ENCODE data around the gene FZD1.
A peak's percentile ranks its signal among the peaks of the same experiment; 100 is the strongest.
"Not testable (repeated sequence)": the region's sequence is repeated elsewhere in the genome, so short reads cannot be mapped to it uniquely, and the experiment has no call there.

The FZD1 gene

DNA sequence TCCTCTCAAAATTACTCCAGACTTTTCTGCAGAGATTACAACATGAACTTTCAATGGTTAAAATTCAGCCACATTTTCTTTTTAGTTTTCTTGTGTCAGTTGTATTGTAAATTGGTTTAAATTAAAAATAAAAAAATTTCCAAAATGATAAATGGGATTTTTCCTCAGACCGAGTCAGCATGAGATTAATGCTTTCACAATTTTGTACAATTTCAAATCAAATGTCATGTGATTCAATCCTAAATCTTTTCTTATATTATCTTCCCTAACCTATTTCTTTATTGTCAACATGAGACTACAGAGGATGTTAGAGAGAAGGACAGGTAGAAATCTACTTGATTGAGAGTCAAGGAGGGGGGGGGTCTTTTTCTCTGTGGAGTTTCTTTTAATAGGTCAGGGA, 33.7 kb downstream of the FZD1 start:
- no peak for DNase-seq (ENCODE audit: low read depth)

DNA sequence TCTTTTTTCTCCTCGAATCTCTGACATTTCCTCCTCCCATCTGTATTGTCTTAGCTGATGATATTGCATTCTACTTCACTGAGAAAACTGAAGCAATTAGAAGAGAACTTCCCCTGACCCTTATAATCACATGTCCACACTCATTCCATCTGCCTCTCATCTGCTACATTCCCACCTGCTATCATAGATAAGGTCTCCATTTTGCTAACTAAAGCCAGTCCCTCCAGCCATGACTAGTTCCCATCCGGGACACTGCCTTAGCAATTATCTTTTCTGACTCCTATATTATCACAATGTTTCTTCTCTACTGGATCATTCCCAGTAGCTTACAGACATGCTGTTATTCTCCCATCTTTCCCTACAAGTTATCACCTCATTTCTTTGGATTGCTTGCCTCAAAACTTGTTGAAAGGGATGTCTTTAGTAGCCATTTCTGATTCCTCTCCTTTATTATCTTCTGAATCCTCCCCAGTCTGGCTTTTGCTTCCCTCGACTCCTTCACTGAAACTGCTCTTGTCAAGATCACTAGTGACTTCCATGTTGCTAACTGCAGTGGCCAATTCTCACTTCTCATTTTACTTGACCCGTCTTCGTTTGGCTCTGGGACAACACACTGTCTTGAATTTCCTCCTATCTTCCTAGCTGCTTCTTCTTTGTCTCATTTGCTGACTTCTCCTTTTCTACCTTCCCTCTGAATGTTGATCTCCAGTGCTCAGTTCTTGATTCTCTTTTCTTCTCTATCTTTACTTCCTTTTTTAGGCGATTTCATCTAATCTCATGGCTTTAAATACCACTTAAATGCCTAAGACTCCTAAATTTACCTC, 35.9 kb downstream of the FZD1 start:
- DNase-seq (ENCODE audit: low read depth), result no peak

DNA sequence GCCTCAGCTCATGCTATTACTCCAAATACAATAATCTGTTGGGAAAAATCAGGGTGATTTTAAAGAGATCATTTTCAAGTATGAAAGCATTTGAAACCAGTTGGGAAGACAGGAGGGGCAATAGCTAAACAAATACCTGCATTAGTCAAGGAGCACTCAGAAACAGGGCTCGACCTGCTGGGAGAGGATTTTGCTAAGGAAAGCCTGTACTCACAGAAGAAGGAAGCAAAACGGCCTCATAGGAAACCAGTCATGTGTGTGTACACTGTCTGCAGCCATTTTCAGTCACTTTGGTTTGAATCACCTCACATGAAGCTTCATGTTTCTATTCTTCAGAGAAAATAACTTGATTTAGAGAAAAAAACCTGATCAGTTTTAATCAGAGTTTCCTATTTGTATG, 38.6 kb downstream of the FZD1 start:
- DNase-seq (ENCODE audit: low read depth), result no peak

DNA sequence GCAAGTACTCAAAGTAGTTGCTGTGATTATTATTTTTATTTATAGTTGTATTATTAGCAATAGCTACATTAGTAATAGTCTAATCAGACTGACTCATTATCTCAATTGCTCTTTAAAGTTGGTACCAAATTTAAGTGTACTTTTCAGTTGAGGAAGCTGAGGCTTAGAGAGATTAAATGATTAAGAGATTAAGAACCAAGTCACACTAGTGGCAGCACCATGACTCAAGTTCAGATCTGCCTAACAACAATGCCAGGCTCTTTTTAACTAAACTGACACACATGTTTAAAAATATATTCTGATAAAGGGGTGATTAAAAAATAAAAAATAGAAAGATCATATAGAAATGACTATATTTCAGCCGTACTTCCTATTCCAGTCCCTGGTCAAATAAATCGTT, 42.0 kb downstream of the FZD1 start:
- no peak for DNase-seq (ENCODE audit: low read depth)

DNA sequence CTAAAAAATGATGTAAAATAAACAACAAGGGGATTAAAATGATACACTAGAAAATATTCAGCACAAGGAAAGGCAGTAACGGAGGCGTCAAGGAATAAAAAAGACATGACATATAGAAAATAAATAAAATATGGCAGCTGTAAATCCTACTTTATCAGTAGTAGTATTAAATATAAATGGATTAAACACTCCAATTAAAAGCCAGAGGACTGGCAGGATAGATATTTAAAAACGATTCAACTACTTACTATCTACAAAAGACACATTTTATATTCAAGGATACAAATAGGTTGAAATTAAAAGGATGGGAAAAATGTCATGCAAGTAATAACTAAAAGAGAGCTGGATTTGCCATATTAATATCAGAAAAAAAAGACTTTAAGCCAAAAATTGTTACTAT, 43.2 kb downstream of the FZD1 start:
- no peak for DNase-seq (ENCODE audit: low read depth)

DNA sequence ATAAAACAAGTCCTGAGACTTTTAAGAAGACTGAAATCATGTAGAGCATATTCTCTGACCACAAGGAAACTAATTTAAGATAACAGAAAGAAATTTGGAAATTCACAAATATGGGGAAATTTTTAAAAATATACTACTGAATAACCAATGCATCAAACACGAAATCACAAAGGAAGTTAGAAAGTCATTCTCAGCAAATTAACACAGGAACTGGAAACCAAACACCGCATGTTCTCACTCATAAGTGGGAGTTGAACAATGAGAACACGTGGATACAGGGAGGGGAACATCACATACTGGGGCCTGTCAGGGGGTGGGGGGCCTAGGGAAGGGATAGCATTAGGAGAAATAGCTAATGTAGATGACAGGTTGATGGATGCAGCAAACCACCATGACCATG, 44.0 kb downstream of the FZD1 start:
- not testable (repeated sequence) for DNase-seq (ENCODE audit: low read depth)

DNA sequence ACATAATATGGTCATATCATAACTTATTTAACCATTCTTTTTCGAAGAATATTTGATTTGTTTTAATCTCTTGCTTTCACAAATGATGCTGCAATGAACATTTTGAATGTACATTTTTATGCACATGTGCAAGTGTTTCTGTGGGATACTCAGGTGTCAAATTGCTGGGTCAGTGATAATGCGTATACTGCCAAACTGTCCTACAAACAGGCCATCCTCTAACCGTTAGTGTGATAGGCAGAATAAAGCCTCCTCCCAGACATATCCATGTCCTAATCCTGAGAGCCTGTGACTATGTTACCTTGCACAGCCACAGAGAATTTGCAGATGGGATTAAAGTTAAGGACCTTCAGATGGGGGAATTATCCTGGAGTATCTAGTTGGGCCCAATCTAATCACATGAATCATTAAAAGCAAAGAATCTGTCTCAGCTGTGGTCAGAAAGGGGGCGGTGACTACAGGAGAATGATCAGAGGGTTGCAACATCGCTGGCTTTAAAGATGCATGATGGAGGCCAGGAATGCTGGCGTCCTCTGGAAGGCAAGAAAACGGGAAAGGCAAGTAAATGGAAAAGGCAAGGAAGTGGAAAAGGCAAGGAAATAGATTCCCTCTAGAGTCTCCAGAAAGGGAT, 46.7 kb downstream of the FZD1 start:
- peak; percentile 36 for DNase-seq (ENCODE audit: low read depth)

DNA sequence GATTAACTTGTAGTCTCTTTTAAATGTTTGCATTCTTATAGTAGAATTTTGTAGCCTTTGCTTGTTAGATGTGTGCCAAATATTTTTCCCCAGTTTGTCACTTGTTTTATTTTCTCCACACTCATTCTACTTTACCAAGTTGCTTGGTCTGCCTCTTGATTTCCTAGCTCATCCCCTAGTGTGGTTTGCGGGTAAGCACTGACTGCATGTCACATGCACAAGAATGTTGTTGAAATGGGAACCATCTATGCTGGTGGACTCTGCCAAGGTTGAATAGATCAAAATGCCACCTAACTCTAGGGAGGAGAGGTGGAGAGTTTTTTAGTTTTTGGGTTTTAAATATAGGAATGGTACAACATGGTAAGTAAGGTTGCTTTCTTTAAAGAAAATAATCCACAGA, 47.6 kb downstream of the FZD1 start:
- no peak for DNase-seq (ENCODE audit: low read depth)

DNA sequence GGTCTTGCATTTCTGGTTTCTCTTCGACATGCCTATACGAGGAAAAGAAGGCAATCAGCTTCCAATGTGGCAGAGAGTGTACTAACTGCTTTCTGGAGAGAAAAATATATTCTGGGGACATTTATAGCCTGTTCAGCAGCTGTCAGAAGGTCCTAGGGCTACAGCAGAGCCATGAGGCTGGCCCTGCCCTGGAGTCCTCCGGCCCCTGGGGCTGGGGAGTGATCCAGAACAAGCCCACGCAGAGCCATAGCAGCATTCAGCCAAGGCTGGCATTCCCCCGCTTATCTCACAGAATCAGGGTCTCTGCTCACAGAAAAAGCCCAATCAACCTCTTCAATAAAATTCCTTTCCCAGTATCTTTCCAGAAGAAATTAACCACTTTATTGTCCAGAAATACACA, 48.9 kb downstream of the FZD1 start:
- DNase-seq (ENCODE audit: low read depth), result no peak

DNA sequence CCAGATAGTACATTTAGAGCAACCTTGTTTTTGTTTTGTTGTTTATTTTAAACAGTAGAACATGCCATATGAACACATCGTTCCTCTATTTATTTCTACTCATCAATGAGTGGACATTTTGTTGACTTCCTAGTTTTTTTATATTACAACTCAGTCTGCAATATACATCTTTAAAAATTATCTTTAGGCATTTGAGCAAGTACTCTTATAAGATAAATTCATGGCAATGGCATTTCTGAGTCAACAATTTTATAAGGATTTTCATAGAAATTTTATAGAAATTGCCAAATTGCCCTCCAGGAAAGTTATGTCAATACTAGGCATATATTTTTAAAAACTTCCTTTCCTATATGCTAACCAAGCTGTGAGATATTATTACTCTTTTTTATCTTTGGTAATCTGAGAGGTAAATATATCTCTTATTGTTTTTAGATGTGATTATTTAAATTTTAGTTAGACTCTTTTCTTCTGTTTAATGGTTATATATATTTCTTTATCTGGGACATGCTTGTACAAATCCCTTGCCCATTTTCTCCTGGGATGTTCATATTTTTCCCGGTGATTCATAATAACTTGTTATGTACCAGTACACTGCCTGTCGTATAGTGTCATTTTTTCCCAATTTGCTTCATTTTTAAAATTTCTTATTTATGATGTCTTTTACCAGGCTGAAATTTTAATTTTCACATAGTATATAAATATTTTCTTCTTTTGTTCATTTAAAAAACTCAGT, 50.5 kb downstream of the FZD1 start:
- DNase-seq (ENCODE audit: low read depth), result no peak

DNA sequence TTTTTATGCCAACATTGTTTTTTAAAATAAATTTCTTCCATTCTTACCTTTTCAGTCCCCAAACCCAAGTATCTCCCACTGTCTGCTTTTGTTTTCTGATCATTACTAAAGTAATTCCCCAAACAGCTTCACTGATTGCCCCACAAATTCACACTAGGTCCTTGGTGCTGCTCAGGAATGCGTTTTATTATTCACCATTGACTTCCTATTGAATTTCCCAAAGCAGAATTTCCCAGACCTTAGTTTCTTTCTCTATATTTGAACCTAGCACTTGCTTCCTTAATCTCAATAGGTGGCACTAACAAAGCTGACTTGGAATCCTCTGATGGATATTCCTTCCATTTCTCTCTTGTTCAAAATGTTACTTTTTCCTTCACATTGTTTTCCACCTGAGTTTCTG, 52.2 kb downstream of the FZD1 start:
- no peak for DNase-seq (ENCODE audit: low read depth)

DNA sequence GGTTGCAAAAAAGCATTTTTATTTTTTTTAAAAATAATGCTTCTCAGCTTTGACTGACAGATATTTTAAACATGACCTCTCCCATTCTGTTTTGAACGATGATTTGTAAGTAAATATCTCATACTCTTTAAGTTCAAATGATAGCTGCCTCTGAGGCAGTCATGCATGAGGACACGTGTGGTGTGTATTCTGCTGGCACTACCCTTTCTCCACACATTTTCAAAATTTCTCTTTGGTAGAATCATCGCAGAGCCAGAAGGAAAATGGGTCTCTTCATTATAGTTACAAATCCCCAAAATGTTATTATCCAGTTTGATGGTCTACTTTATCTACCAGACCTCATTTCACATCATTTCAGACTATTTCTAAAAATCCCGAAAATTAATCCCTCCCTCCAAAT, 55.1 kb downstream of the FZD1 start:
- no peak for DNase-seq (ENCODE audit: low read depth)

DNA sequence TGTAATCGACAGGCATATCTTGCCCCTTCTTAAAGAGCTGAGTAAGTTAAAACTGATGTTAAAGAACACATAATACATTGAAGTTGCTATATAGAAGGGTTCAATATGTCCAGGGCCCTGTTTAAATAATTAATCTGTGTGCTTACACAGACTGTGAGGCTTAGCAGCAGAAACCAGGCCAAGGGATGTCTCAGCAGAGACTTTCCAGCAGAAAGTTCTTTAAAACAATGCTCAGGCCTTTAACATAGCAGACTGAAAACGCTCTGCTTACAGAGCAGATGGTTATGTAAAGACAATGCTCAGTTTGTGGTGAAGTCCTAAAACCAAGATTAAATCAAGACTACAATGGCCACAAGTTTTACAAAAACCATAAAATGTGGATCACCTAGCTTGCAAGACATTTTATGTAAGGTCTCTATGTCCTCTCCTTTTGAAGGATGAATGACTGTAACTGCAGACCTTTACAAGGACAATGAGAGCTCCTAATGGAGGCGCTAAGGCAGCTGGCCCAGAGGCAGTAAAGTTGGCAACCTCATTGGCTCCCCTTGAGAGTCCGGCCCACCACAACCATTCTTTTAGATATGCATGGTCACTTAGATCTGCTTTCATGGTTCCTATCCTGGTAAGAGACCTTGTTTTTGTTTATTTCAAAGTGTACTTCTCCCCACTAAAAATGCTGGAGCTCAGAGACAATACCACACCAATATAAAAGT, 56.3 kb downstream of the FZD1 start:
- DNase-seq (ENCODE audit: low read depth), result no peak
